Testis (tissue), 3 donors: ENCODE measurements around the gene OGFOD3. TPM values are rescaled to one million over a fixed set of nuclear protein-coding genes. Genes with fewer than 3 reads are reported as not detected.

Experiments used
- DNase-seq: peaks from one replicate; pipeline ENCODE4 v3.0.0-alpha.2; 2019
- H3K27ac ChIP-seq, 2 donors: fragments of 200-600 bp; sonication (generic); one replicate each; pipeline ENCODE4 v1.5.1; 2019
- H3K27me3 ChIP-seq: fragments of 200-600 bp; sonication (generic); one replicate; pipeline ENCODE4 v1.5.1; 2019
- H3K36me3 ChIP-seq: fragments of 200-600 bp; sonication (generic); one replicate; pipeline ENCODE4 v1.5.1; 2017; ENCODE audit warnings: low read depth; ENCODE audit errors: missing control alignments
- H3K4me1 ChIP-seq: fragments of 200-600 bp; sonication (generic); one replicate; pipeline ENCODE4 v1.5.1; 2019
- H3K4me3 ChIP-seq, 2 donors: fragments of 200-600 bp; sonication (generic); one replicate each; pipeline ENCODE4 v1.5.1; 2017 to 2019
- H3K9me3 ChIP-seq: fragments of 200-600 bp; sonication (generic); one replicate; pipeline ENCODE4 v1.5.1; 2017
- CTCF ChIP-seq, 3 experiments: fragments of 450-650 bp in 2 of 3; fragments of 200-600 bp in 1 of 3; sonication (generic) in 1 of 3; IDR thresholded peaks; one replicate each; pipeline ENCODE4 v1.5.1; 2016 to 2019; ENCODE audit warnings: antibody characterized with exemption in 3 of 3, mild to moderate bottlenecking in 2 of 3, moderate library complexity in 1 of 3
- POLR2A ChIP-seq: fragments of 450-650 bp; IDR thresholded peaks from one replicate; pipeline ENCODE4 v1.6.1; 2017; ENCODE audit warnings: antibody characterized with exemption, mild to moderate bottlenecking, moderate library complexity
- WGBS, 2 donors: methylation state at CpG; one replicate each; pipeline ENCODE4 v1.1.5; 2018; 5-methylcytosine and 5-hydroxymethylcytosine counted together
- intact Hi-C: fragments of 100-400 bp; cut with DNase I; formaldehyde crosslinking; loops from one replicate; pipeline ENCODE4 v1.15.1; 2023; ENCODE audit warnings: low total_unique reads
- polyA plus RNA-seq: library from polyadenylated mRNA; stranded (reverse); fragments of 350-450 nt; fragmentation: Illumina TruSeq; extraction: RNeasy Lipid Tissue Mini Kit (QIAGEN cat#74804); gene quantifications from one replicate; pipeline ENCODE4 v1.2.3, GENCODE V29; 2014; ENCODE audit warnings: low read depth, low replicate concordance; ENCODE audit not compliant: insufficient read depth
- total RNA-seq, 2 donors: library from RNA; depleted of rRNA; stranded (reverse); fragments of >200 nt; gene quantifications; one replicate each; pipeline ENCODE4 v1.2.3, GENCODE V29; 2016

The OGFOD3 gene
- total and polyA plus RNA-seq, 3 donors from 2014 or later: 19.6 to 37.4 (median 28.9) TPM

- no peak overlapping the region for H3K4me3 ChIP-seq
- no peak overlapping the region for H3K27ac ChIP-seq
- no peaks in the 10 kb centered on the region for H3K9me3 ChIP-seq
- TF ChIP-seq CTCF (IDR thresholded peaks at IDR 0.05) (no peak), POLR2A (no peak)
- H3K36me3 ChIP-seq: no peaks in the 10 kb centered on the region
- 88 to 90% methylated on average over 13 of the region's 13 CpGs for WGBS, 2 donors
- intact Hi-C loops: no loop called here
- H3K27me3 ChIP-seq: no peaks in the 10 kb centered on the region
- H3K4me1 ChIP-seq: no peaks in the 10 kb centered on the region
- DNase-seq: no peak
Observed at GRCh38 chr17:82407255-82407654, 11.1 kb downstream of the OGFOD3 start.

DNA sequence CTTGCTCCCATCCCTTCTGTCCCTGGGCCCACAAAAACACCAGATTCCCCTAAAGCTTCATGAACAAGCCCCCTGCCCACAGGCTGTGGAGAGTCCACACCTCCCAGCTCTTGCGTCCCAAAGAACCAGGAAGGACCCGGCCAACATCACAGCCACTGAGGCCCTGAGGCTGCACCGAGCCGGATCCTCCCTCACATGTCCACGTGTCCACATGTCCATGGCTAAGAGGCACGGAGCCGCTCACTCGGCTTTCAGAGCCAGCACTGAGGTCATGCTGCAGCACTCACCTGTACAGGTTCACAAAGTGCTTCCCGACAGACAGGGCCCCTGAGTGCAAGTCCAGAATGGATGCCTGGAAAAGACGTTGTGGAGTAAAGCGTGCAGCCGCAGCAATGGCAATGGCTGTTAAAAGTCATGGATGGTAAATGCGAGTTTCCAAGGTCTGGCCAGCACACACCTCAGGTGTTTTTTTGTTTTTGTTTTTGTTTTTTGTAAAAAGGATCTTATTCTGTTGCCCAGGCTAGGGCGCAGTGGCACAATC lies 12.2 kb downstream of the OGFOD3 start:
- no peaks in the 10 kb centered on the region for H3K9me3 ChIP-seq
- H3K4me3 ChIP-seq: no peak overlapping the region
- DNase-seq: no peak
- TF ChIP-seq CTCF (IDR thresholded peaks at IDR 0.05): no peak
- no peak for TF ChIP-seq POLR2A
- H3K4me1 ChIP-seq: no peaks in the 10 kb centered on the region
- 91 to 98% methylated on average over 6 to 14 of the region's 14 CpGs for WGBS, 2 donors
- H3K27me3 ChIP-seq: no peaks in the 10 kb centered on the region
- no peak overlapping the region for H3K27ac ChIP-seq
- intact Hi-C loops: no loop called here
- H3K36me3 ChIP-seq: no peaks in the 10 kb centered on the region

- H3K36me3 ChIP-seq: no peaks in the 10 kb centered on the region
- WGBS, 2 donors: 94% methylated on average over 14 of the region's 14 CpGs
- intact Hi-C loops: no loop called here
Observed at GRCh38 chr17:82405051-82405450, 13.3 kb downstream of the OGFOD3 start.

GRCh38 chr17:82403662-82404660 lies 14.4 kb downstream of the OGFOD3 start:
- no peaks in the 10 kb centered on the region for H3K36me3 ChIP-seq

More at GRCh38 chr17:82405051-82405450, 13.3 kb downstream of the OGFOD3 start:
- TF ChIP-seq POLR2A (no peak), CTCF (IDR thresholded peaks at IDR 0.05) (no peak)
- H3K27ac ChIP-seq: no peak overlapping the region
- H3K4me3 ChIP-seq: no peak overlapping the region
- DNase-seq: no peak
- no peaks in the 10 kb centered on the region for H3K9me3 ChIP-seq
- no peaks in the 10 kb centered on the region for H3K27me3 ChIP-seq
- H3K4me1 ChIP-seq: no peaks in the 10 kb centered on the region

More at GRCh38 chr17:82403662-82404660, 14.4 kb downstream of the OGFOD3 start:
- DNase-seq: no peak
- intact Hi-C loops: no loop called here
- no peaks in the 10 kb centered on the region for H3K4me1 ChIP-seq
- 80 to 91% methylated on average over 29 to 67 of the region's 67 CpGs for WGBS, 2 donors
- no peaks in the 10 kb centered on the region for H3K27me3 ChIP-seq
- H3K27ac ChIP-seq: no peak overlapping the region
- TF ChIP-seq CTCF (IDR thresholded peaks at IDR 0.05) (no peak), POLR2A (no peak)
- no peaks in the 10 kb centered on the region for H3K9me3 ChIP-seq
- peak overlapping the region in 1 of 2 donors; percentile 17 for H3K4me3 ChIP-seq
